Measurements from ENCODE around the gene INPP5F.

Gene INPP5F

GRCh38 chr10:119749455-119749854, 23.6 kb downstream of the INPP5F start:
- TF ChIP-seq CTCF (IDR thresholded peaks at IDR 0.05): no peak
- no peak for TF ChIP-seq ZFX (IDR thresholded peaks at IDR 0.05; ENCODE audit: borderline replicate concordance)
- no peak overlapping the region for H3K27ac ChIP-seq

DNA sequence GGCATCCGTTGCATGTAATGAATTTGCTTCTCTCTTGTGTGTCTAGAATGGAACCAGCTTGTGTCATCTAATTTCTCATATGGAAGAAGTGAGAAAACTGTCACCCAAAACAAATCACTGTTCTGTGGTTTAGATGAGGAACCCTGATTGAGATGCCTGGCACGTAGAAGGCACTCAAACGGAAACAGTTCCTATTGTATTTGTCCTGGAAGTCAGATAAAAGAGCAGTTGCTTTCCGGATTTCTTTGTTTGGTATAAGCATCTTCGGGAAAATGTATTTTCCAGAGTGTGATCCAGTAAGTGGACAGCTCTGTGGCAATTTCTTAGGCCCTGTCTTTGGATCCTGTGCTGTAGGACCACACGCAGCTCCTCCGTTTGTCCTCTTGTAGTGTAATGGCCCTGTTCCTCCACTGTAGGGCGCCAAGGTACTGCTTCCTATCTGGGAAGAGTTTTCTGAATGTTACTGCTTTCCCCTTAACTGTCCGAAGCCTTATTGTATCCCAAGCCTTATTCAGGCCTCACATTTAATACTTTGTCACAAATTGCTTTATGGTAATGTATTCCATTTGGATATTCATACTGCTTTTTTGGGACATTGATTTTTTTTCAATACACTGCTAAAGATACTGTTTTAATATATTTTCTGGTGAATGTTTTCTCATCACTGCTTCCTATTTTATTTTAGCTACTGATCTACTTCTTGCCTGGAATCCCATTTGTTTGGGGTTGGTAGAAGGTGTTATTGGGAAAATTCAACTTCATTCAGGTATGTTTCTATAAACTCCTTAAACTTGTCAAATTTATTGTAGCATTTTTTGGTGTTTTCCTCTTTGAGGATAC, 24.8 kb downstream of the INPP5F start:
- no peak overlapping the region for H3K27ac ChIP-seq
- no peak for TF ChIP-seq ZFX (IDR thresholded peaks at IDR 0.05; ENCODE audit: borderline replicate concordance)
- TF ChIP-seq CTCF (IDR thresholded peaks at IDR 0.05): peak; percentile 92

GRCh38 chr10:119753309-119753708, 27.5 kb downstream of the INPP5F start:
- H3K27ac ChIP-seq: no peak overlapping the region
- TF ChIP-seq CTCF (IDR thresholded peaks at IDR 0.05): no peak
- no peak for TF ChIP-seq ZFX (IDR thresholded peaks at IDR 0.05; ENCODE audit: borderline replicate concordance)

- TF ChIP-seq CTCF (IDR thresholded peaks at IDR 0.05) (no peak), ZFX (IDR thresholded peaks at IDR 0.05; ENCODE audit: borderline replicate concordance) (no peak)
- H3K27ac ChIP-seq: no peak overlapping the region
Observed at GRCh38 chr10:119754085-119754484, 28.2 kb downstream of the INPP5F start.

DNA sequence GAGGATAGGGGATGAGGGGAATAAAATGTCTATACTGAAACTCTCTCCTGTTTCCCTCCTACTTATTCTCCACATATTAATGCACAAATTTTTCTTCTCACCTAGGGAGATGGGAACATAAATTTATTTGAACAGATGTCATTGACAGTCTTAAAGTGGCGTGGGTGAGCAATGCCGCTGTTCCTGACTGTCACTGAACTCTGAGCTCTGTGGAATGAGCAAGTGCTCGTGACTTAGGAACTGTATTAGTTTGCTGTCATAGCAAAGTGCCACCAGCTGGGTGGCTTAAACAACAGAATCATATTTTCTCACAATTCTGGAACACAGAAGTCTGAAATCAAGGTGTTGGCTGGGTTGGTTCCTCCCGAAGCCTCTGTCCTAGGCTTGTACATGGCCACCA, 29.1 kb downstream of the INPP5F start:
- TF ChIP-seq ZFX (IDR thresholded peaks at IDR 0.05; ENCODE audit: borderline replicate concordance) (no peak), CTCF (IDR thresholded peaks at IDR 0.05) (no peak)
- H3K27ac ChIP-seq: no peak overlapping the region

- TF ChIP-seq CTCF (IDR thresholded peaks at IDR 0.05) (no peak), ZFX (IDR thresholded peaks at IDR 0.05; ENCODE audit: borderline replicate concordance) (no peak)
Observed at GRCh38 chr10:119755446-119755845, 29.6 kb downstream of the INPP5F start.

GRCh38 chr10:119758448-119759195, 32.8 kb downstream of the INPP5F start:
- TF ChIP-seq CTCF (IDR thresholded peaks at IDR 0.05): no peak
- TF ChIP-seq ZFX (IDR thresholded peaks at IDR 0.05; ENCODE audit: borderline replicate concordance): no peak
- no peak overlapping the region for H3K27ac ChIP-seq

More at GRCh38 chr10:119755446-119755845, 29.6 kb downstream of the INPP5F start:
- H3K27ac ChIP-seq: no peak overlapping the region
